IPS-11a (cell line): ENCODE measurements around the gene NELFCD.
"Not testable (repeated sequence)": the region's sequence is repeated elsewhere in the genome, so short reads cannot be mapped to it uniquely, and the experiment has no call there.

ENCODE experiments used
- H3K4me3 ChIP-seq: one replicate; pipeline ENCODE4 v1.5.1; 2013; ENCODE audit warnings: low read depth, low read length, control low read depth

NELFCD gene

GRCh38 chr20:58980711-58981627 lies at the start of gene NELFCD:
Gene NELFCD (plus strand): TSS chr20:58981256. CDS start chr20:58981310, 54 bp downstream.
- H3K4me3 ChIP-seq = peak within 1 kb of the TSS; percentile 62

GRCh38 chr20:58932170-58932569 lies 48.9 kb upstream of the NELFCD start:
- no peak overlapping the region for H3K4me3 ChIP-seq

- H3K4me3 ChIP-seq = no peak overlapping the region
Observed at GRCh38 chr20:58938078-58938477, 43.0 kb upstream of the NELFCD start.

- H3K4me3 ChIP-seq = no peak overlapping the region
Observed at GRCh38 chr20:58938541-58938940, 42.5 kb upstream of the NELFCD start.

- no peak overlapping the region for H3K4me3 ChIP-seq
Observed at GRCh38 chr20:58941471-58941870, 39.6 kb upstream of the NELFCD start.

- no peak overlapping the region for H3K4me3 ChIP-seq
Observed at GRCh38 chr20:58942549-58942948, 38.5 kb upstream of the NELFCD start.

GRCh38 chr20:58944610-58945009 lies 36.4 kb upstream of the NELFCD start:
- H3K4me3 ChIP-seq = no peak overlapping the region

- no peak overlapping the region for H3K4me3 ChIP-seq
Observed at GRCh38 chr20:58945965-58946631, 35.0 kb upstream of the NELFCD start.

- not testable (repeated sequence) for H3K4me3 ChIP-seq
Observed at GRCh38 chr20:58947797-58948388, 33.2 kb upstream of the NELFCD start.

- H3K4me3 ChIP-seq = no peak overlapping the region
Observed at GRCh38 chr20:58950603-58951002, 30.5 kb upstream of the NELFCD start.

- H3K4me3 ChIP-seq = no peak overlapping the region
Observed at GRCh38 chr20:58953050-58953449, 28.0 kb upstream of the NELFCD start.

- no peak overlapping the region for H3K4me3 ChIP-seq
Observed at GRCh38 chr20:58956078-58956477, 25.0 kb upstream of the NELFCD start.

GRCh38 chr20:58959652-58960051 lies 21.4 kb upstream of the NELFCD start:
- no peak overlapping the region for H3K4me3 ChIP-seq

- H3K4me3 ChIP-seq = no peak overlapping the region
Observed at GRCh38 chr20:58963060-58963584, 17.9 kb upstream of the NELFCD start.

GRCh38 chr20:58963922-58964321 lies 17.1 kb upstream of the NELFCD start:
- H3K4me3 ChIP-seq = not testable (repeated sequence)

GRCh38 chr20:58965270-58966064 lies 15.6 kb upstream of the NELFCD start:
- H3K4me3 ChIP-seq = no peak overlapping the region

GRCh38 chr20:58967652-58968429 lies 13.2 kb upstream of the NELFCD start:
- H3K4me3 ChIP-seq = no peak overlapping the region

GRCh38 chr20:58969439-58969838 lies 11.6 kb upstream of the NELFCD start:
- no peak overlapping the region for H3K4me3 ChIP-seq

- no peak overlapping the region for H3K4me3 ChIP-seq
Observed at GRCh38 chr20:58970146-58970545, 10.9 kb upstream of the NELFCD start.

- no peak overlapping the region for H3K4me3 ChIP-seq
Observed at GRCh38 chr20:58971429-58971828, 9.6 kb upstream of the NELFCD start.
